Nephron progenitor cell (in vitro differentiated cells): ENCODE data around the gene MVB12B.

Source experiments
- DNase-seq: peaks from one replicate; pipeline ENCODE4 v3.0.0; 2021
- H3K27ac Mint-ChIP-seq: 2 replicates; pipeline ENCODE4 v1.8.0; 2021; ENCODE audit warnings: mild to moderate bottlenecking, moderate library complexity, mixed read lengths
- H3K27me3 Mint-ChIP-seq: 2 replicates; pipeline ENCODE4 v1.8.0; 2021; ENCODE audit warnings: mild to moderate bottlenecking, low read depth, mixed read lengths; ENCODE audit not compliant: poor library complexity
- H3K36me3 Mint-ChIP-seq: 2 replicates; pipeline ENCODE4 v1.8.0; 2021; ENCODE audit warnings: low read depth, mixed read lengths
- H3K4me1 Mint-ChIP-seq: 2 replicates; pipeline ENCODE4 v1.8.0; 2021; ENCODE audit warnings: mixed read lengths
- H3K4me3 Mint-ChIP-seq: 2 replicates; pipeline ENCODE4 v1.8.0; 2021; ENCODE audit warnings: mild to moderate bottlenecking, moderate library complexity, mixed read lengths
- H3K9me3 Mint-ChIP-seq: 2 replicates; pipeline ENCODE4 v1.8.0; 2021; ENCODE audit warnings: mild to moderate bottlenecking, moderate library complexity, mixed read lengths
- TF ChIP-seq, protein P1 (sequence below): fragments of 200-600 bp; sonication (generic); IDR thresholded peaks from 2 replicates; pipeline ENCODE4 v1.5.0; 2021; ENCODE audit warnings: antibody characterized with exemption

Gene MVB12B

GRCh38 chr9:126470241-126470993, 143.8 kb downstream of the MVB12B start:
- Mint-ChIP-seq H3K4me3 (no peak overlapping the region), H3K4me1 (peaks cover 27% of the 10 kb centered on the region), H3K27ac (no peak overlapping the region), H3K36me3 (peaks cover 38% of the 10 kb centered on the region), H3K27me3 (peaks cover 5% of the 10 kb centered on the region), H3K9me3 (no peaks in the 10 kb centered on the region)
- DNase-seq: no peak
- TF ChIP-seq, protein P1, sequence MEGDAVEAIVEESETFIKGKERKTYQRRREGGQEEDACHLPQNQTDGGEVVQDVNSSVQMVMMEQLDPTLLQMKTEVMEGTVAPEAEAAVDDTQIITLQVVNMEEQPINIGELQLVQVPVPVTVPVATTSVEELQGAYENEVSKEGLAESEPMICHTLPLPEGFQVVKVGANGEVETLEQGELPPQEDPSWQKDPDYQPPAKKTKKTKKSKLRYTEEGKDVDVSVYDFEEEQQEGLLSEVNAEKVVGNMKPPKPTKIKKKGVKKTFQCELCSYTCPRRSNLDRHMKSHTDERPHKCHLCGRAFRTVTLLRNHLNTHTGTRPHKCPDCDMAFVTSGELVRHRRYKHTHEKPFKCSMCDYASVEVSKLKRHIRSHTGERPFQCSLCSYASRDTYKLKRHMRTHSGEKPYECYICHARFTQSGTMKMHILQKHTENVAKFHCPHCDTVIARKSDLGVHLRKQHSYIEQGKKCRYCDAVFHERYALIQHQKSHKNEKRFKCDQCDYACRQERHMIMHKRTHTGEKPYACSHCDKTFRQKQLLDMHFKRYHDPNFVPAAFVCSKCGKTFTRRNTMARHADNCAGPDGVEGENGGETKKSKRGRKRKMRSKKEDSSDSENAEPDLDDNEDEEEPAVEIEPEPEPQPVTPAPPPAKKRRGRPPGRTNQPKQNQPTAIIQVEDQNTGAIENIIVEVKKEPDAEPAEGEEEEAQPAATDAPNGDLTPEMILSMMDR: no peak

DNA sequence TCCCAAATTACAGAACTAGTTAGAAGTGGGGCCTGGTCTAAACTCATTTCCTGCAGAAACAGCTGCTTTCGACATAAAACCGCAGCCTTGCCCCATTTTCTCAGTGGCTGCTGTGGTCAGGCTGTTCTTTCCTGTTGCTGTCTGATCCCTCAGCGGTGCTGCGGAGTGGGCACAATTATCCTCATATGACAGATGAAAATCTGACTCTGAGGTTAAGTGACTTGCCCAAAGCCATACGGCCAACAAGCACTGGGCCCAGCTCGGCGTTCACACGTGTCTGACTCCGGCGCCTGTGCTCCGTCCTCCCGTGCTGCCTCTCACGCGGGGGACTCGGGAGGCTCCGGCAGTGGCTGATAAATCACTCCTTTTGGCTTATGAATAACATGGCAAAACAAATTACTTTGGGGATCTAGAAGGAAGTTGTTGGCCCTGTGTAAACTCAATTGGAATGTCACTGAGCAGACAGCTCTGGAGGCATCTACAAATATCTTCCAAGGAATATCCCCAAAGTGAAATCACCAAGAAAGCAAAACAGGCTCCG, 144.5 kb downstream of the MVB12B start:
- Mint-ChIP-seq H3K9me3 (no peaks in the 10 kb centered on the region), H3K4me3 (no peak overlapping the region), H3K36me3 (peaks cover 45% of the 10 kb centered on the region), H3K4me1 (peaks cover 27% of the 10 kb centered on the region), H3K27ac (no peak overlapping the region), H3K27me3 (peaks cover 5% of the 10 kb centered on the region)
- no peak for DNase-seq
- TF ChIP-seq, protein P1: no peak

DNA sequence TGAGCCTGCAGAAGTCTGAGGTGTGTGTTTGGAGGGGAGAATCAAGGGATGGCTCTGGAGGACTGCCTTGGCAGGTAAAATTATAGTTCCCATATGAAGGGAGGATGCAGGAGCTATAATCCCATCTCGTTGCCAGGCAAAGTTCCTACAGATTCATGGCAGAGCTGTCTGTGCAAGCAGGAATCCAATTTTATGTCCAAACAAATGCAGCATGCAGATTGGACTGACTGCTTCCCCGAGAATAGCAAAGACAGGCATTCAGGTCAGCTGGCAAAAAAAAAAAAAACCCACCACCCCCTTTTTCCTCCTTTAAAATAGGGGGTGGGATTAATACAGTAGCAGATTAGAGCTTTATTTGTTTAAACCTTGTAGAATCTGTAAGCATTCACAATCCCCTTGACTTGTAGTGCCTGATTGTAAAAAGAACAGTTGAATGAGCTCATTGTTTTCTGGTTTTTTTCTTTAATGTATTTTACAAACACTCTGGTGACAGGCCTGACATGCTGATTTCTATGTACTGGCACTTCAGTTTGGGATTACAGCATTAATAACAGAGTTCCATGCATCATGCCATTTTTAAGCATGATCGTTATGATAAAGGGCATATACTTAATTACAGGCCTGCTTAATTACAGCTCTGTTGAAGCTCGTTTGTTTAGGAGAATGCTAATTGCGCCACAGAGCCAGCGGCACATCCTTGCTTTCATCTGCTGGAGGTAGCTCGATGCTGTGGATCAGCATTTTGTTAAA, 145.7 kb downstream of the MVB12B start:
- Mint-ChIP-seq H3K4me1 (peaks cover 27% of the 10 kb centered on the region), H3K4me3 (no peak overlapping the region), H3K27ac (no peak overlapping the region), H3K27me3 (peaks cover 5% of the 10 kb centered on the region), H3K9me3 (peaks cover 6% of the 10 kb centered on the region), H3K36me3 (peaks cover 49% of the 10 kb centered on the region)
- DNase-seq: no peak
- TF ChIP-seq, protein P1: no peak

DNA sequence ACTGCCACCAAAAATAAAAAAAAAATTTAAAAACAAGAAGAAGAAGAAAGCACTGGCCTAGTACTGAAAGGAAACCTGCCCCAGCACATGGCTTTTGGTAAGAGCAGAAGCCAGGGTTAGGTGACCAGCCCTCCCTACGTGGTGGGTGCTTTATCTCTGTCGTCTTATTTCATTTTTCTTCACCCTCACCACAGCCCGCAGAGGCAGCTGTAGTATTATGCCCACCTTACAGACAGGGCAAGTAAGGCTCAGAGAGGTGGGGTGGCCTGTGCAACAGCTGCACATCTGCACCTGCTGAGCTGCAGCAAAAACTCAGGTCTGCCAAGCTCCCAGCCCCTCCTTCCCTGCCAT, 146.3 kb downstream of the MVB12B start:
- Mint-ChIP-seq H3K27ac (no peak overlapping the region), H3K27me3 (peaks cover 3% of the 10 kb centered on the region), H3K9me3 (peaks cover 7% of the 10 kb centered on the region), H3K36me3 (peaks cover 49% of the 10 kb centered on the region), H3K4me1 (peaks cover 27% of the 10 kb centered on the region), H3K4me3 (no peak overlapping the region)
- TF ChIP-seq, protein P1: no peak
- DNase-seq: no peak

GRCh38 chr9:126474206-126474765, 147.7 kb downstream of the MVB12B start:
- no peak for DNase-seq
- Mint-ChIP-seq H3K27me3 (peaks cover 3% of the 10 kb centered on the region), H3K36me3 (peaks cover 38% of the 10 kb centered on the region), H3K4me1 (peaks cover 20% of the 10 kb centered on the region), H3K9me3 (peaks cover 7% of the 10 kb centered on the region), H3K27ac (no peak overlapping the region), H3K4me3 (no peak overlapping the region)
- TF ChIP-seq, protein P1: no peak
